Neural progenitor cell (in vitro differentiated cells): Measurements from ENCODE around the gene ARIH2. TPM values are rescaled to one million over a fixed set of nuclear protein-coding genes. Genes with fewer than 3 reads are reported as not detected.

Source experiments
- DNase-seq: peaks from one replicate; pipeline ENCODE4 v3.0.0-alpha.2; 2016; ENCODE audit warnings: low spot score
- H2AFZ ChIP-seq: fragments of 200-600 bp; sonication (generic); replicated peaks from 2 replicates; pipeline ENCODE4 v1.6.1; 2016; ENCODE audit warnings: antibody characterized with exemption
- H3F3A ChIP-seq: fragments of 200-600 bp; sonication (generic); 2 replicates; pipeline ENCODE4 v1.6.1; 2016; ENCODE audit warnings: antibody characterized with exemption, low read depth
- H3K27ac ChIP-seq: fragments of 200-600 bp; sonication (generic); 2 replicates; pipeline ENCODE4 v1.5.1; 2016; ENCODE audit warnings: mild to moderate bottlenecking
- H3K27me3 ChIP-seq: fragments of 200-600 bp; sonication (generic); 2 replicates; pipeline ENCODE4 v1.6.1; 2016; ENCODE audit warnings: mild to moderate bottlenecking, moderate library complexity
- H3K36me3 ChIP-seq: fragments of 200-600 bp; sonication (generic); 2 replicates; pipeline ENCODE4 v1.5.1; 2016
- H3K4me1 ChIP-seq: fragments of 200-600 bp; sonication (generic); 2 replicates; pipeline ENCODE4 v1.6.1; 2016; ENCODE audit warnings: mixed run types
- H3K4me2 ChIP-seq: fragments of 200-600 bp; sonication (generic); 2 replicates; pipeline ENCODE4 v1.6.1; 2016
- H3K4me3 ChIP-seq: fragments of 200-600 bp; sonication (generic); 2 replicates; pipeline ENCODE4 v1.5.1; 2016
- H3K79me2 ChIP-seq: fragments of 200-600 bp; sonication (generic); 2 replicates; pipeline ENCODE4 v1.6.1; 2016; ENCODE audit warnings: low read depth
- H3K9ac ChIP-seq: fragments of 200-600 bp; sonication (generic); 2 replicates; pipeline ENCODE4 v1.6.1; 2016
- H3K9me3 ChIP-seq: fragments of 200-600 bp; sonication (generic); 2 replicates; pipeline ENCODE4 v1.5.1; 2016; ENCODE audit warnings: low read depth
- H4K20me1 ChIP-seq: fragments of 200-600 bp; sonication (generic); 2 replicates; pipeline ENCODE4 v1.6.1; 2016; ENCODE audit warnings: low read depth
- H3K27ac Mint-ChIP-seq: 3 replicates; pipeline ENCODE4 v1.8.0; 2021; ENCODE audit warnings: mixed read lengths
- H3K27me3 Mint-ChIP-seq: 2 replicates; pipeline ENCODE4 v1.8.0; 2022; ENCODE audit warnings: low read depth, mild to moderate bottlenecking, inconsistent platforms, moderate library complexity, mixed read lengths; ENCODE audit not compliant: insufficient read depth
- H3K36me3 Mint-ChIP-seq: 3 replicates; pipeline ENCODE4 v1.8.0; 2021; ENCODE audit warnings: mixed read lengths
- H3K4me1 Mint-ChIP-seq: 3 replicates; pipeline ENCODE4 v1.8.0; 2021; ENCODE audit warnings: mixed read lengths
- H3K4me3 Mint-ChIP-seq: 3 replicates; pipeline ENCODE4 v1.8.0; 2021; ENCODE audit warnings: mild to moderate bottlenecking, moderate library complexity, mixed read lengths
- H3K9me3 Mint-ChIP-seq: 3 replicates; pipeline ENCODE4 v1.8.0; 2020; ENCODE audit warnings: mixed read lengths
- CTCF ChIP-seq: fragments of 200-600 bp; sonication (generic); IDR thresholded peaks from 2 replicates; pipeline ENCODE4 v1.5.1; 2017; ENCODE audit warnings: antibody characterized with exemption, mild to moderate bottlenecking
- EZH2 ChIP-seq: fragments of 200-600 bp; sonication (generic); IDR thresholded peaks from 2 replicates; pipeline ENCODE4 v1.6.1; 2017; ENCODE audit warnings: antibody characterized with exemption, mild to moderate bottlenecking, moderate library complexity
- EZH2phosphoT487 ChIP-seq: fragments of 200-600 bp; sonication (generic); IDR thresholded peaks from 2 replicates; pipeline ENCODE4 v1.6.1; 2017; ENCODE audit warnings: antibody characterized with exemption
- total RNA-seq: library from RNA; depleted of rRNA; stranded (reverse); fragments of >200 nt; gene quantifications from 2 replicates; pipeline ENCODE4 v1.2.3, GENCODE V29; 2015; ENCODE audit warnings: low replicate concordance

Gene ARIH2
- total RNA-seq, 1 donor from 2014 or later, result 101 TPM

- peaks cover 13% of the 10 kb centered on the region for H3K4me1 Mint-ChIP-seq
- Histone ChIP-seq H3F3A (peaks cover 41% of the 10 kb centered on the region), H3K4me1 (no peaks in the 10 kb centered on the region), H3K27ac (no peak overlapping the region), H3K9ac (no peak overlapping the region), H4K20me1 (peaks cover 84% of the 10 kb centered on the region), H3K4me3 (no peak overlapping the region), H3K4me2 (no peak overlapping the region), H3K36me3 (no peaks in the 10 kb centered on the region), H3K27me3 (no peaks in the 10 kb centered on the region), H3K9me3 (no peaks in the 10 kb centered on the region), H3K79me2 (peaks cover 48% of the 10 kb centered on the region), H2AFZ (no peak overlapping the region)
- peaks cover 4% of the 10 kb centered on the region for H3K27me3 Mint-ChIP-seq
- H3K4me3 Mint-ChIP-seq, result no peak overlapping the region
- TF ChIP-seq CTCF (peak; percentile 48), EZH2phosphoT487 (no peak)
- DNase-seq, result no peak
- no peaks in the 10 kb centered on the region for H3K9me3 Mint-ChIP-seq
- peaks cover 21% of the 10 kb centered on the region for H3K36me3 Mint-ChIP-seq
- H3K27ac Mint-ChIP-seq, result no peak overlapping the region
Observed at GRCh38 chr3:49013738-49014660, 95.4 kb downstream of the ARIH2 start.

GRCh38 chr3:49015072-49015471 lies 96.4 kb downstream of the ARIH2 start:
- peaks cover 52% of the 10 kb centered on the region for H3F3A ChIP-seq
- Mint-ChIP-seq H3K36me3 (peaks cover 21% of the 10 kb centered on the region), H3K9me3 (no peaks in the 10 kb centered on the region), H3K27me3 (peaks cover 5% of the 10 kb centered on the region), H3K4me1 (peaks cover 16% of the 10 kb centered on the region), H3K27ac (no peak overlapping the region), H3K4me3 (peak overlapping the region; percentile 9)
- TF ChIP-seq EZH2phosphoT487 (no peak), EZH2 (no peak), CTCF (no peak)
- no peak overlapping the region for H3K9ac ChIP-seq
- peaks cover 6% of the 10 kb centered on the region for H3K4me1 ChIP-seq
- peaks cover 75% of the 10 kb centered on the region for H4K20me1 ChIP-seq
- no peak for DNase-seq
- H3K36me3 ChIP-seq, result no peaks in the 10 kb centered on the region
- H3K27me3 ChIP-seq, result no peaks in the 10 kb centered on the region
- H3K27ac ChIP-seq, result no peak overlapping the region
- no peak overlapping the region for H3K4me2 ChIP-seq
- H3K79me2 ChIP-seq, result peaks cover 48% of the 10 kb centered on the region
- no peaks in the 10 kb centered on the region for H3K9me3 ChIP-seq
- no peak overlapping the region for H2AFZ ChIP-seq
- H3K4me3 ChIP-seq, result no peak overlapping the region

GRCh38 chr3:49015765-49016164 lies 97.1 kb downstream of the ARIH2 start:
- Histone ChIP-seq H3K9me3 (no peaks in the 10 kb centered on the region), H3K36me3 (no peaks in the 10 kb centered on the region), H3K4me3 (no peak overlapping the region), H4K20me1 (peaks cover 70% of the 10 kb centered on the region), H3K4me1 (peaks cover 8% of the 10 kb centered on the region), H3K79me2 (peaks cover 48% of the 10 kb centered on the region), H3K27me3 (no peaks in the 10 kb centered on the region), H2AFZ (no peak overlapping the region), H3F3A (peaks cover 55% of the 10 kb centered on the region), H3K27ac (no peak overlapping the region), H3K9ac (no peak overlapping the region), H3K4me2 (no peak overlapping the region)
- Mint-ChIP-seq H3K27me3 (peaks cover 6% of the 10 kb centered on the region), H3K4me1 (peaks cover 19% of the 10 kb centered on the region), H3K27ac (no peak overlapping the region), H3K36me3 (peaks cover 21% of the 10 kb centered on the region), H3K4me3 (peak overlapping the region; percentile 74), H3K9me3 (no peaks in the 10 kb centered on the region)
- no peak for DNase-seq
- TF ChIP-seq EZH2, result no peak
- no peak for TF ChIP-seq CTCF
- no peak for TF ChIP-seq EZH2phosphoT487
